Right ventricle myocardium inferior (tissue), 1 donor: ENCODE measurements around the gene TEX264. TPM values are rescaled to one million over a fixed set of nuclear protein-coding genes. Genes with fewer than 3 reads are reported as not detected.

Source experiments
- ATAC-seq: fragments of 200-7000 bp; cut with Tn5 transposase; one replicate; pipeline ENCODE4 v1.9.1; 2020; ENCODE audit warnings: mild to moderate bottlenecking, moderate library complexity
- DNase-seq: peaks from one replicate; pipeline ENCODE4 v3.0.0; 2021; ENCODE audit errors: missing footprints
- intact Hi-C: fragments of 100-400 bp; cut with DNase I; formaldehyde crosslinking; loops from one replicate; pipeline ENCODE4 v1.11.0; 2022
- total RNA-seq: library from RNA; stranded (reverse); fragmentation: NEBNext Ultra II Directional; extraction: Animal tissue kit (Norgen Biotek cat#: 25700); gene quantifications from one replicate; pipeline ENCODE4 v1.2.1, GENCODE V29; 2021
- donor health status: DM: no; HTN: yes; CAD: no; lungs with severe emphysema.

TEX264 gene
- total RNA-seq, 1 donor from 2014 or later: 37.1 TPM

DNA sequence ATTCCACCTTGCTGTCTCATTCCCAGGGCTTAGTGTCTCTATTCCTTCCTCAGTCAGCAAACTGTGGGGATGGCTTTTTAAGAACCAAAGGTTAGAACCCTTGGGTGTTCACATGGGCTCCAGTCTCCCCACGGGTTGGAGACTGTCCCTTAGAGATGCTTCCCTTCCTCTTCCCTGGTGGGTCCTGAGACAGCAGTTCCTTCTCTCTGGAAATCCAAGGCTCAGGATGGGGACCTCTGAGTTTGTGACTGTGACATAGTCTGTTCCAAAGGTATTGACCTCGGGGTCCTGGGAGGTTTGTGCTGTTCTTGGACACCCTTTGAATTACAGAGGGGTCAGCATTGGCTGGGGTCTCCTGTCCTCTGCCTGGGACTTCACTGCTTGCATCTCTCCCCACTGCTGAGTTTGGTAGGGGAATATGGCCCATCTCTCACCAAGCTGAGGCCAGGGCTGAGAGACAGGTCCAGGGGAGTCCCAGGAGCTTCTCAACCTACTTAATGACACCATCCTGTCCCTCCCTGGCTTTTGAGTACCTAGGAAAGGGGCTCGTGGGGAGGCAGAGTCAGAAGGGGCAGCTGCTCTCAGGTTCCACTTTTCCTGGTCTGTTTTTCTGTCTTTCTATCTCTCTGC is 37.3 kb downstream of the TEX264 start:
- intact Hi-C loops: no loop called here
- ATAC-seq (no peak), DNase-seq (no peak)

DNA sequence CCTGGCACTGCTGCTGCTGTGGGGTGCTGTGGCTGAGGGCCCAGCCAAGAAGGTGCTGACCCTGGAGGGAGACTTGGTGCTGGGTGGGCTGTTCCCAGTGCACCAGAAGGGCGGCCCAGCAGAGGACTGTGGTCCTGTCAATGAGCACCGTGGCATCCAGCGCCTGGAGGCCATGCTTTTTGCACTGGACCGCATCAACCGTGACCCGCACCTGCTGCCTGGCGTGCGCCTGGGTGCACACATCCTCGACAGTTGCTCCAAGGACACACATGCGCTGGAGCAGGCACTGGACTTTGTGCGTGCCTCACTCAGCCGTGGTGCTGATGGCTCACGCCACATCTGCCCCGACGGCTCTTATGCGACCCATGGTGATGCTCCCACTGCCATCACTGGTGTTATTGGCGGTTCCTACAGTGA is 38.0 kb downstream of the TEX264 start:
- intact Hi-C loops: no loop called here
- ATAC-seq (no peak), DNase-seq (no peak)

DNA sequence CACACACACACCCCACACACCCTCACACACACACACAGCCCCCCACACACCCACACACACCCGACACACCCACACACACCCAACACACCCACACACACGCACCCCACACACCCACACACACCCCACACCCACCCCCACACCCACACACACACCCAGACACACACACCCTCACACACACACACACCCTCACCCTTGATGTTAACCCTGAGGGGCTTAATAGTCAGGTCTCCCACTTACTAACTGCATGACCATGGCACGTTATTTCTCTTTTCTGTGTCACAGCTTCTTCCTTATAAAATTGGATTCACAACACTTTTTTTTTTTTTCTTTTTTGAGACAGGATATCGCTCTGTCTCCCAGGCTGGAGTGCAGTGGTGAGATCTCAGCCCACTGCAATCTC is 38.6 kb downstream of the TEX264 start:
- intact Hi-C loops: no loop called here
- ATAC-seq (no peak), DNase-seq (no peak)

DNA sequence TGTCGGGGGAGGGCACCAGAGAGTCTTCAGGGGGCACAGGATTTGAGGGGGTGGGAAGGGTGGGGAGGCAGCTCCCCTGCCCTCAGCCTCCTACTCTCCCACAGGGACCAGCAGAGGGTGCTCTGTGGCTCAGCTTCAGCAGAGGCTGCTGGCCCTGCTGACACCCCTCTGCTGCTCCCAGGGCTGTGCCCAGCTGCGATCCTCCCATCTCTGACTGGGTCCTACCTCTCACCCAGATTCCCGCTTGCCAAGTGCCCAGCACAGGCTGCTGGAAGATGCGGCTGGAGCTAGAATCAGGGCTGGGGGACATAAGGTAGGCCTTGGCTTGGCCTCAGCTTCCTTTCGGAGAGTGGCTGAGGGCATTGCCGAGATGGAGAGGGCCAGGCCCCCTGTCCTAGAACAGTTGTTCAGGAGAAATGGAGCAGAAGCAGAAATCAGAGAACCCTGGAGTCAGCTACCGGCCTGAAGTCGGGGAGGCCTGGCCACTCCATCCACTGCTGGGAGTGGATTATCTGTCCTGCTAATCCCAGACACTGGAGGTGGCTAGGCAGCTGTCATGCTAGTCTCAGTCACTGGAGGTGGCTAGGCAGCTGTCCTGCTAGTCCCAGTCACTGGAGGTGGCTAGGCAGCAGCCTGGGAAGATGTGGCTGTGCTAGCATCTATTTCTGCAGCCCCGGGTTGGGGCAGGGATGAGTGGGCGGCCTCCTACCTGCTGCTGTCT is 39.7 kb downstream of the TEX264 start:
- DNase-seq: no peak
- ATAC-seq: no peak
- intact Hi-C loops: no loop called here

DNA sequence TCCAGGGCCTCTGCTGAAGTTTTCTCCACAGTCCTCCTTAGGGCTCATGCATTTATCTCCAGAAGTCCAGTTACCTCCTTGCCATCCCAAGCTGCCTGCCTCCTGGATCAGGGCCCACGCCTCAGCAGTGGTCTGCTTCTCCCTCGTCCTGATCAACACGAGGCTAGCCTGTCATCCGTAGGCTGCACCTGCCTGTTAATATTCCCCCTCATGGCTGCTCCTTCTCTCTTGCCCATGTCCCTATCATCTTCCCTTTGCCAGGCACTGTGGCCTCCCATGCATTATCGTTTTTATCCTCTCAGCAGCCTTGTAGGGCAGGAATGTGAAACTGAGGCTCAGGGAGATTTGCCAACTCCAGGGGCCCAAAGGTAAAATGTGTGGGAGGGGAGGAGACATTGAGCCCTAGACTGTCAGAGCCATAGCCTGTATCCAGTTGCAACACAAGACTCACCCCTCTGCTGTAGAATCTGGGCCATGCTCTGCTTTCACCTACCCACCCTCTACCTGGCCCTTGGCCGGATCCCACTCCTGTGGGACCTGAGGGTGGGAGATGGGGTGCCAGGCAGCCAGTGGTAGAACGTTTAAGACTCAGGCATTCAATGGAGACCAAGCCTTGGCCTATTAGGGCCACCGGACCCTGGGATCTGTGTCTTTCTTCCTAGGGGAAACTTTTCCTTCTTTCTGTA is 40.4 kb downstream of the TEX264 start:
- ATAC-seq (no peak), DNase-seq (no peak)
- intact Hi-C loops: no loop called here

DNA sequence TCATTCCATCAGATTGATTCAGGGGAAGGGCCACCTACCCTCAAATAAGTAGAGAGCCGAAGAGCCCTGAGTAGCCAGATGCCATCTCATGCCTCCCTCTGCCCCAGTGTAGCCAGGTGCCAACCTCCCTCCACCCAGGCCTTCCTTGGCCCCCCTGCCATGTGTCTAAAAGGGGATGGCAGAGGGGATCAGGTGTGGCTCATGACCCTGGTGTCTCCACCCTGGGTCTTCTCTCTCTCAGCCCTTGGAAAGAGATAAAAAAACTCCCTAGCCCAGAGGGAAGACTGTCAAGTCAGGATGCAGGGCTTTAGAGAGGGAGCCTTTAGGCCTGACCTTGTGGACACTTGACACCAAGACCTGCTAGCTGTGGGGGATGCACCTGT is 41.0 kb downstream of the TEX264 start:
- DNase-seq (no peak), ATAC-seq (no peak)
- intact Hi-C loops: no loop called here

DNA sequence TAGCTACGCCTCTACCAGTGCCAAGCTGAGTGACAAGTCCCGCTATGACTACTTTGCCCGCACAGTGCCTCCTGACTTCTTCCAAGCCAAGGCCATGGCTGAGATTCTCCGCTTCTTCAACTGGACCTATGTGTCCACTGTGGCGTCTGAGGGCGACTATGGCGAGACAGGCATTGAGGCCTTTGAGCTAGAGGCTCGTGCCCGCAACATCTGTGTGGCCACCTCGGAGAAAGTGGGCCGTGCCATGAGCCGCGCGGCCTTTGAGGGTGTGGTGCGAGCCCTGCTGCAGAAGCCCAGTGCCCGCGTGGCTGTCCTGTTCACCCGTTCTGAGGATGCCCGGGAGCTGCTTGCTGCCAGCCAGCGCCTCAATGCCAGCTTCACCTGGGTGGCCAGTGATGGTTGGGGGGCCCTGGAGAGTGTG is 41.5 kb downstream of the TEX264 start:
- no peak for ATAC-seq
- DNase-seq: no peak
- intact Hi-C loops: no loop called here

DNA sequence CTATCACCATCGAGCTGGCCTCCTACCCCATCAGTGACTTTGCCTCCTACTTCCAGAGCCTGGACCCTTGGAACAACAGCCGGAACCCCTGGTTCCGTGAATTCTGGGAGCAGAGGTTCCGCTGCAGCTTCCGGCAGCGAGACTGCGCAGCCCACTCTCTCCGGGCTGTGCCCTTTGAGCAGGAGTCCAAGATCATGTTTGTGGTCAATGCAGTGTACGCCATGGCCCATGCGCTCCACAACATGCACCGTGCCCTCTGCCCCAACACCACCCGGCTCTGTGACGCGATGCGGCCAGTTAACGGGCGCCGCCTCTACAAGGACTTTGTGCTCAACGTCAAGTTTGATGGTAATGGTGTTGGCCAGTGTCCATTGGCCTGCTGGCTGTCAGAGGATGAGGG is 41.9 kb downstream of the TEX264 start:
- DNase-seq: no peak
- intact Hi-C loops: no loop called here

DNA sequence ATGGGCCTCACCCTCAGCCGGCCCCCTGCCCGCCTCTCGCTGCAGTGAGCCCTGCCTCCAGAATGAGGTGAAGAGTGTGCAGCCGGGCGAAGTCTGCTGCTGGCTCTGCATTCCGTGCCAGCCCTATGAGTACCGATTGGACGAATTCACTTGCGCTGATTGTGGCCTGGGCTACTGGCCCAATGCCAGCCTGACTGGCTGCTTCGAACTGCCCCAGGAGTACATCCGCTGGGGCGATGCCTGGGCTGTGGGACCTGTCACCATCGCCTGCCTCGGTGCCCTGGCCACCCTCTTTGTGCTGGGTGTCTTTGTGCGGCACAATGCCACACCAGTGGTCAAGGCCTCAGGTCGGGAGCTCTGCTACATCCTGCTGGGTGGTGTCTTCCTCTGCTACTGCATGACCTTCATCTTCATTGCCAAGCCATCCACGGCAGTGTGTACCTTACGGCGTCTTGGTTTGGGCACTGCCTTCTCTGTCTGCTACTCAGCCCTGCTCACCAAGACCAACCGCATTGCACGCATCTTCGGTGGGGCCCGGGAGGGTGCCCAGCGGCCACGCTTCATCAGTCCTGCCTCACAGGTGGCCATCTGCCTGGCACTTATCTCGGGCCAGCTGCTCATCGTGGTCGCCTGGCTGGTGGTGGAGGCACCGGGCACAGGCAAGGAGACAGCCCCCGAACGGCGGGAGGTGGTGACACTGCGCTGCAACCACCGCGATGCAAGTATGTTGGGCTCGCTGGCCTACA is 44.4 kb downstream of the TEX264 start:
- ATAC-seq (no peak), DNase-seq (no peak)
- intact Hi-C loops: loop anchor here (5.0 kb wide), 1 partner anchor 82 kb away; no protein-coding TSS in a partner anchor

More for the DNA sequence above, 41.9 kb downstream of the TEX264 start:
- no peak for ATAC-seq

DNA sequence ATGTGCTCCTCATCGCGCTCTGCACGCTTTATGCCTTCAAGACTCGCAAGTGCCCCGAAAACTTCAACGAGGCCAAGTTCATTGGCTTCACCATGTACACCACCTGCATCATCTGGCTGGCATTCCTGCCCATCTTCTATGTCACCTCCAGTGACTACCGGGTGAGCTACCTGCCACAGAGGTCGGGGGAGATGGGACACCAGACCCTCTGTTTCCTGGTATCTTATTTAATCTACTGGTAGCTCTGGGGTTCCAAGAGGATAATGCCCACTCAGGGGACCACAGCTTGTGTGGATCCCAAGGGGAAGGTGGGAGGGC is 44.9 kb downstream of the TEX264 start:
- ATAC-seq (no peak), DNase-seq (no peak)
- intact Hi-C loops: loop anchor here (5.0 kb wide), 1 partner anchor 81 kb away; no protein-coding TSS in a partner anchor

DNA sequence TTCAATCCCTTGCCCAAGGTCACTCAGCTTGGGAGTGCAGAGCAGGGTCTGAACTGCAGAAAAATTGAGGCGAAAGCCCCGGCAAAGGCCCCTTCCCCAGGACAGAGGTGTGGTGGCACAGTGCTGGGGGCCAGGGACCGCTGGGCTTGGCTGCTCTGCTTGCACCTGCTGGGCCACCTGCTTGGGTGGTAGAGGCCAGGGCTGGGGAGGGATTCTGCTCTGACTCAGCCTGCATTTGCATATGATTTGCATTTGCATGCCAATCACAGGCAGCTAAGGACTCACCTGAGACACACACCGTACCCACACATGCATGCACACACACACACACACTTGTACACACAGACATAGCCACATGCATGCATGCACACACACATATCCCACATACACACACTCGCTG is 45.8 kb downstream of the TEX264 start:
- intact Hi-C loops: loop anchor here (5.0 kb wide), 1 partner anchor 80 kb away; no protein-coding TSS in a partner anchor
- no peak for DNase-seq
- ATAC-seq: no peak

DNA sequence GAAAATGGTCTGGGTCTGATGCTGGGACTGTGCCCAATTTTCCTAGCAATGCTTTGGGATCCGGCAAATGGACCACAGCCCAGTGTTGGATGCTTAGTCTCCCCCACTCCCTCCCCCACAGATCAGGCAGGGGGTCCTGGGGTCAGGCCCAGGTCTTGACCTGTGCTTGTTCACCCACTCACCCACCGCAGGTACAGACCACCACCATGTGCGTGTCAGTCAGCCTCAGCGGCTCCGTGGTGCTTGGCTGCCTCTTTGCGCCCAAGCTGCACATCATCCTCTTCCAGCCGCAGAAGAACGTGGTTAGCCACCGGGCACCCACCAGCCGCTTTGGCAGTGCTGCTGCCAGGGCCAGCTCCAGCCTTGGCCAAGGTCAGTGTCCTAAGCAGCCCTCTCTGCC is 46.4 kb downstream of the TEX264 start:
- intact Hi-C loops: loop anchor here (5.0 kb wide), 1 partner anchor 80 kb away; no protein-coding TSS in a partner anchor
- DNase-seq (no peak), ATAC-seq (no peak)

DNA sequence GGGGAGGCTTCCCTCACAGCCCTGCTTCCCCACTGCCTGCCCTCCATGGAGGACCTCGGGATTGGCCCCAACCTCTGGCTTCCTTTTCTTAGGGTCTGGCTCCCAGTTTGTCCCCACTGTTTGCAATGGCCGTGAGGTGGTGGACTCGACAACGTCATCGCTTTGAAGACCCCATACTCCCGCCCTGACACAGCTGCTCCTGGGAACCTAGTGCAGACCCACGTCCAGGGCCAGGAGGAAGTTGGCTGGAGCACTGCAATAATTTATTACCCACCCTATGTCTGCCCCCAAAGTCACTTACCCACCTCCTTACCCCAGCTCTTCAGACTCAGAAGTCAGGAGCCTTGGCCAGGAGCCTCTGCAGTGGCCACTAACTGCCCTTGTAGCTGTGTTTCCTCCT is 46.9 kb downstream of the TEX264 start:
- ATAC-seq: no peak
- DNase-seq: no peak
- intact Hi-C loops: loop anchor here (5.0 kb wide), 1 partner anchor 79 kb away; no protein-coding TSS in a partner anchor

DNA sequence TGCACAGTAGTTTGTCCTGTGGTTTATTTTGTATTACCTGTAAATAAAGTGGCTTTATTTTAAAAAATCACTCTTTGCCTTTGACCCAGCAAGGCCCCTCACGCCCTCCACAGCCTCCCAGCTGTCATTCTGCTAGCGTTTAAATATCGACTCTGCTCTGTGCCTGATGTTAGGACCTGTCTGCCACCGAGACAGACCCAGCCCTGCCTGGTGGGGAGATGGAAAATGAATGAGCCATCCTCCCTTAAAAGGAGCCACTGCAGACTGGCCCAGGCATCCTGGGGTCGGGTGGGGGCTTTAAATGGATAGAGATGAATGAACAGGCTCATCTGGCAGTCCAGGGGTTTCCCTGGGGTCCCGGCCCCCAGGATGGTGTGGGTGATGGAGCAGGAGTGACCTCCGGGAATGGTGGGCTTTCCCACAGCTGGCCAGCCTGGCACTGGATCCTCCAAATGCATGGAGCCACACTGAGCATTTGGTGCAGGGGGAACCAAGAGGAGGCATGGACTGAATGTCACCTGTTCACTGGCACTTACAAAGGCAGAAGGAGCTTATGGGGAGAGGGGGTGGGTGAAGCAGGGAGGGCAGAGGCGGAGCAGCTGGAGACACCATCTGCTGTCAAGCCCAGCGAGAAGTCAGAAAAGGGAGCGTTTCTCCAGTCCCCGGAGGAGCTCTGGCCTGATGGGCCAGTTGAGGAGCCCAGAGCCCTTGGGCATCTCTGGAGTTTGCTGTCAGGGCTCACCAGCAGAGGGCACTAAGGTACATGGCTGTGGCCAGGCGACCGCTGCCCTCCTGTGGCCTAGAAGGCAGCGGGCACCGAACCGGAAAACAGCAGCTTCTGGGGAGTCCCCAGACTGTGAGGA is 47.7 kb downstream of the TEX264 start:
- ATAC-seq: peak; percentile 62
- intact Hi-C loops: loop anchor here (5.0 kb wide), 1 partner anchor 79 kb away; no protein-coding TSS in a partner anchor
- peak; percentile 78 for DNase-seq

DNA sequence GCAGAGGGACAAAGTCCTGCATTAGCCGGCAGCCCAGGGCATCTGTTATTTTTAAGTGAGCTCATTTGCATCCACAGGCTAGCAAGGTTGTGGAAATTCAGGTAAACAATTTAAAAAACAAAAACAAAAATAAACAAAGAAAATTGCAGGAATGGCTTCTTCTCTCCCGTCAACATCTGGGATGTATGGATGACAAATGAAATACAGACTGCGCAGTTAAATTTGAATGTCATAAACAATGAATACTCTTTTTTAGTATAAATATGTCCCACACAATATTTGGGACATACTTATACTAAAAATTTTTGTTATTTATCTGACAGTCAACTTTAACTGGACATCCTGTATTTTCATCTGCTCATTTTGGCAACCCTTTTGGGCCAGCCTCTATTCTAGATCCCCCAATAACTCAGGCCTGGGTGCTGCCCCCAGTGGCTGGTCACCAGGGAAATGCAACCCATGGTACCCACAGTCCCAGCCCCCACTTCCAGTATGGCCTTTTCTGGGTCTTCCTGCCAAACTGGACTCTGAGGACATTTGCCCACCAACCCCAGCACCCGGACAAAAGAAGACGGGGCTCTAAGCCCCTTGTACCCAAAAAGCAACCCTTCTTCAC is 48.5 kb downstream of the TEX264 start:
- intact Hi-C loops: loop anchor here (5.0 kb wide), 1 partner anchor 78 kb away; no protein-coding TSS in a partner anchor
- no peak for ATAC-seq
- DNase-seq: no peak

DNA sequence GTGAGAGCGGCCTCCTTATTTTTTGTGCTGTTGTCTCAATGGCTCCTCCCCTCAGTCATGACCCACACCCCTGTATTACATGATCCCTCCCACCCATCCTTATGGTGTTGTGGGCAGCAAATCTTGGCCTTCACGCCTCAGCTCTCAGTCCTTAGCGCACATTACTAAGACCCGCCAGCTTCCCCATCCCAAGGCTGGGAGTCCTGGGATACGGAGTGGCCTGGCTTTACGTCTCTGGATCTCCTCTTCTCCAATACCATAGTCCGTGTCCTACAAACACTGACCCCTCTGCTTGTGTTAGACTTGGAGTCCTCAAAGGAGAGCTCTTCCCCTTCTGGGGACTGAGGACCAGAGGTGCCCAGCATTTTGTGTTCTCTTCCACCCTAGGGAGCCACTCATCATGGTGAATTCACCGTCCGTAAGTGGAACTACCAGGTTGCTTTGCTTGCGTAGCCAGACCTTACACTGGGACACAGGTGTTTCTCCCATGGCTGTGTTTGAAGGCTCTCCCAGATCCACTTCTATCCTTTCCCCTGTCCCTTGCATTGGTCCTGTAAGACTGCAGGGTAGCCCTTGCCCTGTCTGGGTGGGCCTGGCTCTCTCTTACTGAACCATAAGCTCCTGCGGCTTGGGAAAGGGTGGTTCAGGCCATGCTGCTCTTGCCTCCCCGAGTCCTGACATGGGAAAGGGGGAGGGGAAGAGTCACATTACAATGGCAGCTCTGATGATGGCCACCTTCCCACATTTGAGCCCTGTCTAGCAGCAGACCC is 49.4 kb downstream of the TEX264 start:
- no peak for ATAC-seq
- no peak for DNase-seq
- intact Hi-C loops: no loop called here

DNA sequence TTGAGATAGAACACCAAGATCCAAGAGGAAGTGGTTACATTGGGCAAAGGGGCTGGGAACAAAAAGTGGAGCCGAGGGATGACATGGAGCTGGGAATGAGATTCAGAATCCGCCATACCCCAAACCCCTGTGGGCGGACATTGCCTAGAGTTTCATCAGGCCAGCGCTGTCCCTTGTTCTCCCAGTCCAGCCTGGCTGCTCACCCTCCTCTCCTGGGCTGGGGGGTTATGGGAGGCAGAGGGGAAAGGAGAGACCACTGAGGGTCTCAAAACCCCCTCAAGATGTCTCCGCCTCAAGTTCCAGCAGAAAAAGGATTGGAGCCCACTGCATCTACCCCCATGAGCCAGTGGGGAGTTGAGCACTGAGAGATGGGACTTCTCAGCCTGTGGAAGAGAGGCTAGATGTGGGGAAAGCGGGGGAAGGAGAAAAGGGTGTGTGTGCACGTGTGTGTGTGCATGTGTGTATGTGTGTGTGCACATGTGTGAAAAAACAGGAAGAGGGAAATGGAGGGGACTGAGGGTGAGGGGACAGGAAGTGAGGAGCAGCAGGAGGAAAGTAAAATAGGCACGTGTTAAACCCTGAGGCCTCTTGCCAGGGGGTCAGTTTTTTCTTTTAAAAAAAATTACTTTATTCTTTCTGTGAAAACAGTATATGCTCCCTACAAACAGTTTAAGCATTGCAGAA is 50.2 kb downstream of the TEX264 start:
- intact Hi-C loops: no loop called here
- DNase-seq (no peak), ATAC-seq (no peak)
